ENCODE data around the gene TBC1D21. TPM values are rescaled to one million over a fixed set of nuclear protein-coding genes. Genes with fewer than 3 reads are reported as not detected.

Gene TBC1D21
- total RNA-seq, 1 donor from 2014 or later, result not detected

DNA sequence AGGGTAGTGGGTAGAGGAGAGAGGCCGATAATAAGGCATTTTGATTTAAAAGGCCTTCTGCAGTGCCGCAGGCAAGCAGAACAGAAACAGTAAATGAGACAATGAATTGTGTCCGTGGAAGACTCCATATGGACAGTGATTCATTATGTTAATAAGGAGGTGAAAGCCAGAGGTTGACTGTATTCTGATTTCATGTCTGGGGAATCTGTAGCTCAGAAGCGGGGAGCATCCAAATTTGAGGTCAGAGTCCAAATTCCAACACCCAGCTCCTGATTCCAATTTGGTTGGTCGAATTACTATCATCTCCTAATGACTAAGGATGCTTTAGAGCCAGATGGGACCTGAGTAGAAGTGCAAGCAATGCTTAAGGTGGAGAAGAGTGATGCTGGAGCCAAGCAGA, 1.0 kb upstream of the TBC1D21 start:
- H3K4me1 Mint-ChIP-seq (ENCODE audit: low read depth), result peaks cover 1% of the 10 kb centered on the region
- no peak overlapping the region for H3K27ac Mint-ChIP-seq
- H3K27me3 Mint-ChIP-seq, result peaks cover 47% of the 10 kb centered on the region
- TF ChIP-seq, protein P1, sequence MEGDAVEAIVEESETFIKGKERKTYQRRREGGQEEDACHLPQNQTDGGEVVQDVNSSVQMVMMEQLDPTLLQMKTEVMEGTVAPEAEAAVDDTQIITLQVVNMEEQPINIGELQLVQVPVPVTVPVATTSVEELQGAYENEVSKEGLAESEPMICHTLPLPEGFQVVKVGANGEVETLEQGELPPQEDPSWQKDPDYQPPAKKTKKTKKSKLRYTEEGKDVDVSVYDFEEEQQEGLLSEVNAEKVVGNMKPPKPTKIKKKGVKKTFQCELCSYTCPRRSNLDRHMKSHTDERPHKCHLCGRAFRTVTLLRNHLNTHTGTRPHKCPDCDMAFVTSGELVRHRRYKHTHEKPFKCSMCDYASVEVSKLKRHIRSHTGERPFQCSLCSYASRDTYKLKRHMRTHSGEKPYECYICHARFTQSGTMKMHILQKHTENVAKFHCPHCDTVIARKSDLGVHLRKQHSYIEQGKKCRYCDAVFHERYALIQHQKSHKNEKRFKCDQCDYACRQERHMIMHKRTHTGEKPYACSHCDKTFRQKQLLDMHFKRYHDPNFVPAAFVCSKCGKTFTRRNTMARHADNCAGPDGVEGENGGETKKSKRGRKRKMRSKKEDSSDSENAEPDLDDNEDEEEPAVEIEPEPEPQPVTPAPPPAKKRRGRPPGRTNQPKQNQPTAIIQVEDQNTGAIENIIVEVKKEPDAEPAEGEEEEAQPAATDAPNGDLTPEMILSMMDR (IDR thresholded peaks at IDR 0.05; ENCODE audit: unreplicated experiment), result no peak
- no peak overlapping the region for H3K4me3 Mint-ChIP-seq (ENCODE audit: low read depth)
- H3K36me3 Mint-ChIP-seq (ENCODE audit: insufficient read depth), result no peaks in the 10 kb centered on the region
- DNase-seq (ENCODE audit: low spot score, unreplicated experiment), result no peak
- H3K9me3 Mint-ChIP-seq (ENCODE audit: low read depth), result no peaks in the 10 kb centered on the region

GRCh38 chr15:73873889-73874511, 636 bp downstream of the TBC1D21 start:
- Mint-ChIP-seq H3K27ac (no peak overlapping the region), H3K36me3 (ENCODE audit: insufficient read depth) (no peaks in the 10 kb centered on the region), H3K4me1 (ENCODE audit: low read depth) (peaks cover 1% of the 10 kb centered on the region), H3K4me3 (ENCODE audit: low read depth) (no peak overlapping the region), H3K9me3 (ENCODE audit: low read depth) (peaks cover 4% of the 10 kb centered on the region), H3K27me3 (peaks cover 43% of the 10 kb centered on the region)
- no peak for DNase-seq (ENCODE audit: low spot score, unreplicated experiment)
- TF ChIP-seq, protein P1 (IDR thresholded peaks at IDR 0.05; ENCODE audit: unreplicated experiment), result peak; percentile 80

- peaks cover 15% of the 10 kb centered on the region for H3K27me3 Mint-ChIP-seq
These were observed 6.1 kb downstream of the TBC1D21 start for GRCh38 chr15:73879426-73879825.

GRCh38 chr15:73881579-73882320, 8.4 kb downstream of the TBC1D21 start:
- TF ChIP-seq, protein P1 (IDR thresholded peaks at IDR 0.05; ENCODE audit: unreplicated experiment), result no peak
- Mint-ChIP-seq H3K36me3 (ENCODE audit: insufficient read depth) (no peaks in the 10 kb centered on the region), H3K27me3 (peaks cover 18% of the 10 kb centered on the region), H3K9me3 (ENCODE audit: low read depth) (peaks cover 4% of the 10 kb centered on the region), H3K27ac (no peak overlapping the region), H3K4me3 (ENCODE audit: low read depth) (no peak overlapping the region), H3K4me1 (ENCODE audit: low read depth) (no peaks in the 10 kb centered on the region)
- no peak for DNase-seq (ENCODE audit: low spot score, unreplicated experiment)

More at GRCh38 chr15:73879426-73879825, 6.1 kb downstream of the TBC1D21 start:
- no peak for DNase-seq (ENCODE audit: low spot score, unreplicated experiment)
- Mint-ChIP-seq H3K9me3 (ENCODE audit: low read depth) (peaks cover 4% of the 10 kb centered on the region), H3K27ac (no peak overlapping the region), H3K36me3 (ENCODE audit: insufficient read depth) (no peaks in the 10 kb centered on the region), H3K4me3 (ENCODE audit: low read depth) (no peak overlapping the region), H3K4me1 (ENCODE audit: low read depth) (peaks cover 1% of the 10 kb centered on the region)
- TF ChIP-seq, protein P1 (IDR thresholded peaks at IDR 0.05; ENCODE audit: unreplicated experiment), result no peak

- TF ChIP-seq, protein P1 (IDR thresholded peaks at IDR 0.05; ENCODE audit: unreplicated experiment), result no peak
- no peak overlapping the region for H3K4me3 Mint-ChIP-seq (ENCODE audit: low read depth)
- H3K9me3 Mint-ChIP-seq (ENCODE audit: low read depth), result peaks cover under 1% of the 10 kb centered on the region
- DNase-seq (ENCODE audit: low spot score, unreplicated experiment), result no peak
- peaks cover 23% of the 10 kb centered on the region for H3K27me3 Mint-ChIP-seq
- H3K4me1 Mint-ChIP-seq (ENCODE audit: low read depth), result no peaks in the 10 kb centered on the region
- H3K27ac Mint-ChIP-seq, result no peak overlapping the region
- H3K36me3 Mint-ChIP-seq (ENCODE audit: insufficient read depth), result no peaks in the 10 kb centered on the region
These were observed 9.5 kb downstream of the TBC1D21 start for GRCh38 chr15:73882761-73883419.

Data from progenitor cell of endocrine pancreas (in vitro differentiated cells).